NCI-H460 (cell line): ENCODE data around the gene SLC39A5. TPM values are rescaled to one million over a fixed set of nuclear protein-coding genes. Genes with fewer than 3 reads are reported as not detected.

Experiments
- DNase-seq: peaks from one replicate; pipeline ENCODE4 v3.0.0-alpha.2; 2016; ENCODE audit warnings: low read depth; ENCODE audit errors: extremely low read depth
- total RNA-seq: library from RNA; depleted of rRNA; stranded (reverse); fragments of >200 nt; shearing (Covaris generic); gene quantifications from 2 replicates; pipeline ENCODE4 v1.2.3, GENCODE V29; 2014

Gene SLC39A5
- total RNA-seq, 1 experiment from 2014 or later: not detected

DNA sequence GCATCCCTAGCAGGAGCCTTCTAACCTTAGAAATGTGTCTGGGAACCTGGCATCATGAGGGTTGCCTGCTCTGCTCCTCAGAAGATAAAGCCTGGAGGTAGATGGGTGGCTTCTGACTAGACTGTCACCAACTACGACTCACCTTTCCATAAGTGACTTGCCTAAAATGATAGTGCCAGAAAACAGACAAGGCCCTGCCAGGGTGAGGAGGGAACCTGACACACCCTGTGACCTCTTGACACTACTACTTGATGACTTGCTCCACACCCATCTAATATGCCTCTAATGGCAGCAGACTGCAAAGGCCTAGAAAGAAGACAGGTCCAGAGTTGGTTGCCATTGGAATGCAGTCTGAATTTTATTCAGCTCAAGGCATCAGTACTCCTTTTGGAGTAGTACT is 17.5 kb upstream of the SLC39A5 start:
- no peak for DNase-seq

- no peak for DNase-seq
Observed at GRCh38 chr12:56213878-56214277, 16.0 kb upstream of the SLC39A5 start.

DNA sequence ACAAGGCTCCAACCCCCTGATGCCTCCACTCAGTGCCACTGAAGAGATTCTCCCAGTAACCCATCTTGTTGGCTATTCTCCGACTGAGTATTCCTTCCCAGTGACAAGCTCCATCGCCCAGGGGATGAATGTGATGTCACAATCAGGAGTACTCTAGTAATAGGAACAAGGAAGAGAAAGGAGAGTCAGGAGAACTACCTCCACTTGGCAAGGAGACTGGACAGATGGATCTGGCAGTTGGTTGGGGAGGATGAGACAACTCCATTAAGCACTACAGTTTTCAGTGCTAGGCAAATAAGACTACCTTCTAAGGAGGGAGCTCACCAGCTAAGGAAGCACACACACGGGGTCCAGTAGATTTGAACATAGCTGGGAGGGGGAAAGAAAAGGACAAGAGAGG is 13.4 kb upstream of the SLC39A5 start:
- no peak for DNase-seq

- no peak for DNase-seq
Observed at GRCh38 chr12:56219840-56220239, 10.0 kb upstream of the SLC39A5 start.

DNA sequence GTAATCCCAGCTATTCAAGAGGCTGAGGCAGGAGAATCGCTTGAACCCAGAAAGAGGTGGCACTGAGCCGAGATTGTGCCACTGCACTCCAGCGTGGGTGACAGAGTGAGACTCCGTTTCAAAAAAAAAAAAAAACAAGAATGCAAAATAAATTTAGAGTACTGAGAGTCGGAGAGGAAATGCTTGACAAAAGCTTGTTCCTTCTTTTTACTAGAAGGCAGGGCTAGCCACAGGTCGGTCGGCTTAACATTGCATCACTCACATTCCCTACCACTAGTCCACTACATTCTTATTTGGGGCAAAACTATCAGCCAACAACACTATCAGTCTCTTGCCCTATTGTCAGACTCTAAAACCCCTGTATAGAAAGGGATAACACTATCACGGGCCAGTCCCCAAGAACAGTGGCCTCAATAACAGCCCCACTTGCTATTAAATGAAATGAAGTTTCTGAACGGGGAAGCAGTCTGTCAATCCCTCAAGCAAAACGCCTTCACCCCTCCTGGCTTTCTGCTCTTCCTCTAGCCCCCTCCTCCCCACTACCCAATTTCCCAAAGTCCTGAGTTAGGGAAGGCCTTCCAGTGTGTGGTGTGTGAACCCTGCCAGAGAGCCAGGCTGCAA is 9.1 kb upstream of the SLC39A5 start:
- DNase-seq: no peak

GRCh38 chr12:56221232-56221756 is 8.6 kb upstream of the SLC39A5 start:
- DNase-seq: no peak

GRCh38 chr12:56221757-56222530 is 7.9 kb upstream of the SLC39A5 start, which contains the start of gene RNF41:
RNF41 (minus strand) TSS chr12:56221922; CDS start chr12:56214047, 7,875 bp downstream.
- peak; percentile 94 for DNase-seq

DNA sequence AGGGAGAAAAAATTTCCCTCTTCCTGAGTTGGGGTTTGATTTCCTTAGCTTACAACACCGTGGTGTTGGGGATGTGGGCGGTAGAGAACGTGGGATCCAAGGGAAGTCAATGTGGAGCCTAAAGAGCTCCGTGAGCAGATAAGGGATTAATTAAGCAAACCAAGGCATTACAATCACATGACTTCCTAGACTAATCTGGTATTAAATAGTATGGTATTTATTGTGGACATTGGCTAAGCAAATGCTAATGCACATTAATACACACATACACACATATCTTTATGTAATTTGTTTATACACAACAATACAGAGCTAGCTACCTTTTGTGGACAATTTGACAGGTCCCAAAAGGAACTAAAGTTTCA is 7.3 kb upstream of the SLC39A5 start:
- DNase-seq: no peak

DNA sequence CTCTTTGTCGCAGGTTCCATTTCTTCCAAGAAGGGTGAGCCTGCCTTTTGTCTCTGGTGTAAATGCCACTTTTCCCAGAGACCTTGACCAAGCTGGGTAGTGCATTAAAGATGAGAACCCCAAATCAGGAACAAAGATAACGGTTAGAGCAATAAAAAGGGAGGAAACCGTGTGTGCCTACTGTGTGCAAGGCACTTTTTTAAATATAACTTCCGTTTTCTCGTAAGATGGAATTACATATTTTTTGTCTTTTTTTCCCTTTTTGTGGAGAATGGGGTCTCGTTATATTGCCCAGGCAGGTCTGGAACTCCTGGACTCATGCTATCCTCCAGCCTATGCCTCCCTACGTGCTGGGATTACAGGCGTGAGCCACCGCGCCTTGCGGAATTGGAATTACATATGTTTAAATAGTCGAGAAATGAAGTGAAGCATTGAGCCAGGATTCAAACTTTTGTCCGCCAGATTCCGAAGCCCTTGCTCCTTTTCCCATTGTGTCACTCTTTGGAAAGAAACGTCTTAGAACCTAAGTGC is 6.2 kb upstream of the SLC39A5 start:
- DNase-seq: no peak

DNA sequence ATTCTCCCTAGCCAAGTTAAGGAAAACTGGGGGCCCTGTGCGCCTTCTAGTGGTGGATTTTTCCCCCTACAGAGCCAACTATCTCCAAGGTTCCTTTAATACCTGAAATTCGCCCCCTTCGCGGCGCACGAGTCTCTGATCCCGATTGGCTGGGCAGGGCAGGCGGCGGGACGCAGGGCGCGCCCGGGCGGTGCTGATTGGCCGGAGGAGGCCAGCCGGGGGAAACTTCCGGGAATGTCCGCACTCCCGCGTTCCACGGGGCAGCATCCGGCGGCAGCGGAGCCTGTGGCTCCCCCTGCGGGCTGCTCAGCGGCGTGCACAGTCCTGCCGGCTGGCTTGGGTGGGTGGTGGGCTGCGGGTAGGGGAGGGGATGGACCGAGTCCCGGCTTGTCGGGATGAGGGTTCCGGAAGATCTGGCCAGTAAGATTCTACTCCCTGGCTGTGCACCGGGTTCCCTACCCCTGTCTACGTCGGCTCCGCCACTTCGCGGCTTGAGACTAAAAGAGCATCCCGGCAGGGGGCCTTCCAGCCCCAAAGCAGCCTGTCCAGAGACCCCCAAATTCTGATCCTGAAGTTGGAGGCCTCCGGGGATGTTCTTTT is 5.6 kb upstream of the SLC39A5 start, which contains the start of gene NABP2:
TSS of gene NABP2 (plus strand) at position 241 of the 600 bp plus-strand sequence. CDS start 515 bp downstream, outside the sequence.
- peak; percentile 98 for DNase-seq

- DNase-seq: no peak
Observed at GRCh38 chr12:56224954-56225353, 4.9 kb upstream of the SLC39A5 start.

- no peak for DNase-seq
Observed at GRCh38 chr12:56229082-56229481, 769 bp upstream of the SLC39A5 start.

DNA sequence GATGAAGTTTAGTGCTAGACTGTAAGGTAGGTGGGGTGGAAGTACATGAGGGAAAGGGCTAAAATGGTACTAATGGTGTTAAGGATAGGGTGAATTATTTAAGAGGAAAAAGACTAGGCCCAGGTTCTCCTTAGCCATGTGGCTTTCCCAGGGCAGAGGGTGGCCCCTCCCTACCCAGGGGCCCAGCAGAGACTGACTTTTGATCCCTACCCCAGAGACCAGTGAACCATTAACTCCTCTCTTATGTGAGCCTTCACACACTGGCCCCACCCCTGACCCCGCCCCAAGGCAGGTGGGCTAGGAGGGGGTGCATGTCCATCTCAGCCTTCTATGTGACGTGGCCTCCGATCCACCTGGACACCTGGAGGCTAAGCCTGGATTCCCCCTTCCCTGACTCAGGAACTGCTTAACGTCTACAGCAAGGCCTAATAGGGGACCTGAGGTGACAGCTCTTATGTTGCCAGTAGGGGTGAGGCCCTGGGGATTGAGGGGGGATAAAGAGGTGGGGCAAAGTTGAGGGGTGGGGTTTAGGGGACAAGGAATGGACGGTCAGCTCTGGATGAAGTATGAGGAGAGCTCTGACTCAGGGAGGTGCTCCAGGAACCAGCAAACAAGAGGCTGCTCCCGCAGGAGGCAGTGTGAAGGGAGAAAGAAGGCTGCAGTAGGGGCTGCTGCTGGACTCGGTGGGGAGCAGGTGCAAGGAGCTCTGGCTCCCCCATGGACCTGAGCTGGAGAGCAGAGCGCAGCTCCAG is 757 bp downstream of the SLC39A5 start:
- no peak for DNase-seq

- DNase-seq: no peak
Observed at GRCh38 chr12:56231184-56231582, 1.3 kb downstream of the SLC39A5 start.

- no peak for DNase-seq
Observed at GRCh38 chr12:56234746-56235436, 5.0 kb downstream of the SLC39A5 start.

- DNase-seq: no peak
Observed at GRCh38 chr12:56236091-56236490, 6.2 kb downstream of the SLC39A5 start.

GRCh38 chr12:56236985-56237384 is 7.1 kb downstream of the SLC39A5 start:
- no peak for DNase-seq

- no peak for DNase-seq
Observed at GRCh38 chr12:56237552-56237951, 7.7 kb downstream of the SLC39A5 start.

GRCh38 chr12:56241424-56242303 is 11.8 kb downstream of the SLC39A5 start:
- no peak for DNase-seq
